GM21619 (cell line): ENCODE data around the gene SLC51B.
"Not testable (repeated sequence)": the region's sequence is repeated elsewhere in the genome, so short reads cannot be mapped to it uniquely, and the experiment has no call there.

Experiments
- ATAC-seq: cut with Tn5 transposase; IDR thresholded peaks from one replicate; pipeline ENCODE4 v1.9.1; 2021; ENCODE audit not compliant: unreplicated experiment

SLC51B gene

GRCh38 chr15:65044724-65045481 is at the start of gene SLC51B:
SLC51B (plus strand) TSS chr15:65045387; CDS start chr15:65050005, 4,618 bp downstream.
- ATAC-seq = no peak

- ATAC-seq = no peak
These were observed 48.1 kb upstream of the SLC51B start for GRCh38 chr15:64997066-64997465.

DNA sequence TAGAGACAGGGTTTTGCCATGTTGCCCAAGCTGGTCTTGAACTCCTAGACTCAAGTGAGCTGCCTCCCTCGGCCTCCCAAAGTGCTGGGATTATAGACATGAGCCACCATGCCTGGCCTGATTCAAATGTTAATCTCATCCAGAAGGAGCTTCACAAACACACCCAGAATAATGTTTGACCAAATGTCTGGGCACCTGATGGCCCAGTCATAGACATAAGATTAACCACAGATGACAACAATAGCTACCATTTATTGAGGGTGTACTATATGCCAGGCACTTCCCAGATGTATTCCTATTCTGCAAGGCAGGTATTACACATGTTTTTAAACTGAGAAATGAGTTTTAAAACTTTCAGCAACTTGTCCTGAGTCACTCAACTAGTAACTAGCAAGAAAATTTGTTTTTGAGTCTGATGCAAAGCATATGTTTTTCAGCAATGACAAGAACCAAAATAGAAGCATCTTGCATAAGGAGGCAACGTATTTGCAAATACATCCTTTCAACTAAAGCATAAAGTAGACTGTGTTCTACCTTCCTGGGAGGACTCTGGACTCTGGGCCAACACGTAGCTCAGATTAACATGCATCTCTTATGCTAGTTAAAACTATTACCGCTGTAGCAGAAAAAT is 47.3 kb upstream of the SLC51B start:
- ATAC-seq = no peak

DNA sequence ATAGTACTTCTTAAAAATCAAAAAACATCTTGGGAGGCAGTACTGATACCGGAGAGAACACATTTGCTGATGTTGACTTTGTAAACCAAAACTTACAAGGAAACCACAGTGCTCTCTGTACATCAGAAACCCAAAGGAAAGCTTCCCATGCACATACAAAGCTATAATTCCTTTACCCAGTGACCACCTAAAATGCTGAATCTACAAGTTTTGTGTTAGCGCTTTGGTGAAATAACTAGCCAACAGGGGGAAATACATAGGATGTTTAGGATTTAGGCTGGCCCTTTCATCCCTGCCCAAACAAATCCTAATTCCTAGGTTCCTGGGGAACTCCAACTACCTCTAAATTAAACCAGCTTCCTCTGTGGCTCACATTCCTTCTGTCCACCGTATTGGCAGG is 40.2 kb upstream of the SLC51B start:
- ATAC-seq = no peak

DNA sequence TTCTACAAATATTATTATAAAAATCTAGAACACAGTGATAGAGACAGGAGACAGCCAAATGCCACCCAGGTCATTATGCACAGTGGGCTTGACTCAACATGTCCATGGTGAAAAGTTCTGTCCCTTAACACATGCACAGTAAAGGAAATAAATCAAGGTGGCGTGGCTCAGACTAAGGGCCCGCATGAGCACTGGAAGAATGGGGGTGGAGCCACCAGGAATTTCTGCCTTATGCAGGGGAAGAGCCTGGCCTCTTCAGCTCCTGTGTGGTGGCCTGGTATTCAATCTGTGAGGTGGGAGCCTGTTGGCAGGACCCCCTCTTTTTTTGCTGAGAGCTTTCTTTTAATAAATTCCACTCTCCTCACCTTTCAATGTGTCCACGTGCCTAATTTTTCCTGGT is 38.3 kb upstream of the SLC51B start:
- no peak for ATAC-seq

- ATAC-seq = no peak
These were observed 36.2 kb upstream of the SLC51B start for GRCh38 chr15:65008983-65009382.

DNA sequence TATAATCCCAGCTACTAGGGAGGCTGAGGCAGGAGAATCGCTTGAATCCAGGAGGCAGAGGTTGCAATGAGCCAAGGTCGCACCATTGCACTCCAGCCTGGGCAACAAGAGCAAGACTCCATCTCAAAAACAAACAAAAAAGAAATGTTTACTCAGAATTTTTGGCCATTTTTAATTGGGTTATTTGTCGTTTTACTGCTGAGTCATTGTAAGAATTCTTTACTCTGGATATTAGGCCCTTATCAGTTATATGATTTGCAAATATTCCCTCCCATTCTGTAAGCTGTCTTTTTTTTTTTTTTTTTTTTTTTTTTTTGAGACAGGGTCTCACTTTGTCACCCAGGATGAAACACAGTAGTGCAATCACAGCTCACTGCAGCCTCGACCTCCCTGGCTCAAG is 34.0 kb upstream of the SLC51B start:
- not testable (repeated sequence) for ATAC-seq

- no peak for ATAC-seq
These were observed 24.8 kb upstream of the SLC51B start for GRCh38 chr15:65020419-65020818.

DNA sequence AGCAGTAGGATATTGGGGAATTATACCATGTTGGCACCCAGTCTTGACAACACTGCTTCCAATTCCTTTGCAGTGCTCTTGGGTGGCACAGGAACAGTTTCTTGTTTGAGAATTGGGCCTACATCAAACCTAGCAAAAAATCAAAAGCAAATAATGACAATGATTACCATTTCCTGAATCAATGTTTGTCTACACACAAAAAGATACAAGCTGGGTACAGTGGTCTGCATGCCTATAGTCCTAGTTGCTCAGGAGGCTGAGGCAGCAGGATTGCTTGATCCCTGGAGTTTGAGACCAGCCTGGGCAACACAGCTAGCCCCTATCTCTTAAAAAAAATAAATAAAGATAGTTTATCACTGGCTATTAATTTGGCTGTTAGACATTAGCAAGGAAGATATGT is 23.7 kb upstream of the SLC51B start:
- no peak for ATAC-seq

DNA sequence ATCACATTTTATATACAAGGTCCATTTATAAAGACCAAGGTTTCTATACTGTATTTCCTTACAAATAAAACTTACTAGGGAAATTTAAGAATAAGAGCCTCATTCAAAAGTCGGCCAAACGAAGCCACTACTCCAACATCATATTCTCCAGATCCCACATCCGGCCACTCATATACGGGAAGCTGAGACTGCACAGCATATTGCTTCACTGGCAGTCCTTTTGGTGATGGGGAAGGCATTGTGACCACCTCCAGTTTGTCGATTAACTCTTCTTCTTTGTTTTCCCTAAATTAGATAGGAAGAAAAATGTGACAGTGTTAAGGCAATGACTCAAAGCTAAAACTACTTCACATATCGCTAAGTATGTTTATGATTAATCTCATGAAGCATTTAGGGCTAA is 18.4 kb upstream of the SLC51B start:
- ATAC-seq = no peak

- no peak for ATAC-seq
These were observed 17.6 kb upstream of the SLC51B start for GRCh38 chr15:65027593-65027992.

GRCh38 chr15:65028338-65028737 is 16.8 kb upstream of the SLC51B start:
- no peak for ATAC-seq

DNA sequence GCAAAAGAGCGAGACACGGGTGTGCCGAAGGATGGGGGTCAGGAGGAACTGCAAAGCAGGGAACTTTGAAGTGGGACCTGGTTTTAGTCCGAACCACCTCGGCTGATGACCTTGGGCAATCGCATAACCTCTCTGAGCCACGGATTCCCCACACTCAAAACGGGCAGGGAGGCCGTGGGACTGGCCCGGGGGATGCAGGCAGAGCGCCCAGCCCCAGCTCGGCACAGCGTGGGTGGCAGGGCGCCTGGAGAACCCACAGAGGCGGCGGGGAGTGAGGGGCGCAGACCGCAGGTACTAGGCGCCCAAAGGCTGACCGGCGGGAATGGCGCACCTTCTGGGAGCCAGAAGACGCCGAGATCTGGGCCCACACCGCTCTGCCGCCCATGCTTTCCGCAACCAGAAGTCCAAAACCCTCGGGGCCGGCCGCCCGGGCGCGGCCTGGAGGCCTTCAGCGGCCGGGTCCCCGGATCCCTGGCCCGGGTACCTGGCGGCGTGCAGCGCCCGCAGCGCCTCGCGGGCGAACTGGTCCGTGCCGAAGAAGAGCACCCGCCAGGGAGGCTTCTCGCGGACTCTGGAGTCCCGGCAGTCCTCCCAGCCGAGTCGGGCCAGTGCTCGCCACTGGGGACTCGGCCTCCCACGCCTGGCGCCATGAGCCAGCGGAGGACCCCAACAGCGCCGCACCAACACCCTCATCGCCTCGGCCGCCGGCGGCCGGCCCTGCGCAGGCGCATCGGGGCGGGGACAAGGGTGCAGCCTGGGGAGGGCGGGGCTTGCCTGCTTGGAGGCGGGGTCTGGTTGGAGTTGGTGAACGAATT is 16.1 kb upstream of the SLC51B start, which contains the start of gene MTFMT:
MTFMT (minus strand) TSS at position 719 of the 815 bp plus-strand sequence; CDS start at position 693, 26 bp downstream.
- peak; percentile 75 for ATAC-seq

DNA sequence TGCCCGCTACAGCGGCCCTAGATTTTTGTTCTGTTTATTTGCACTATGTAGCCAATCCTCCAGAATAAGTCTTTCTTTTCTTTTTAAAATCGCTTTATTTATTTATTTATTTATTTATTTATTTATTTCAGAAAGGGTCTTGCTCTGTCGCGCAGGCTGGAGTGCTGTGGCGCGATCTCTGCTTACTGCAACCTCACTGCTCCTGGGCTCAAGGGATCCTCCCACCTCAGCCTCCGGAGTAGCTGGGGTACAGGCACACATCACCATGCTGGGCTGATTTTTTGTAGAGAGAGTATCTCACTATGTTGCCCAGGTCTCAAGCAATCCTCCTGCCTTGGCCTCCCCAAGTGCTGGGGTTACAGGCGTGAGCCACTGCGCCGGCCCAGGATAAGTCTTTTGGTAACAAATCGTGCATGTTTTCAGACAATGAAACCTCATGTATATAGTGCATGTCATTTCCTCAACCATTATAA is 15.4 kb upstream of the SLC51B start:
- ATAC-seq = no peak

GRCh38 chr15:65032801-65033537 is 12.2 kb upstream of the SLC51B start:
- ATAC-seq = no peak

DNA sequence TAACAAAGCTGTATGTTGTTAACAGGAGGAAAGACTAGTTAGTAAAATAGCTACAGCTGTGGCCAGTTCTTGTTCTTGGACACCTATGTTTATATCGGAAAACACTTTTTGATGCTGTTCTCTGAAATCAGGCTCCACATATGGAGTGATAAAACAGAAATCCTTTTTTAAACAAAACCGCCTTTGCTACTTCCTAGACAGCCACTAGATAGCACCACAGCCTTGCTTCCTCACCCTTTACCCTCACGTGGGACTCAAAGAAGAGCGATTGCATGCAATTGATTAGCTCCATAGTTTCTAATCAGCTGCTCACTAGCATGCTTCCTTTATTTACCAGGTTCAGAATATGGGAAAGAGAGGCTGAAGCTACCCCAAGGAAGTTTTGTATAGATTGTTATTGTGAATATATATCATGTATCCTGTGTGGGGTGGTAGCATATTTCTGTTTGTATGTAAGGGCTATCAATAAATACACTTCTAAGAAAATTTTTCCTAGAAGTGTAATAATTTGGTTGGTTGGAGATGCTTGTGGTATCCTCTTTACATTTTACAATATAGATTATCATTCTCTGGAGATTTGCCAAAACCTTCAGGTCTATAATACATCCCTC is 11.4 kb upstream of the SLC51B start:
- no peak for ATAC-seq

DNA sequence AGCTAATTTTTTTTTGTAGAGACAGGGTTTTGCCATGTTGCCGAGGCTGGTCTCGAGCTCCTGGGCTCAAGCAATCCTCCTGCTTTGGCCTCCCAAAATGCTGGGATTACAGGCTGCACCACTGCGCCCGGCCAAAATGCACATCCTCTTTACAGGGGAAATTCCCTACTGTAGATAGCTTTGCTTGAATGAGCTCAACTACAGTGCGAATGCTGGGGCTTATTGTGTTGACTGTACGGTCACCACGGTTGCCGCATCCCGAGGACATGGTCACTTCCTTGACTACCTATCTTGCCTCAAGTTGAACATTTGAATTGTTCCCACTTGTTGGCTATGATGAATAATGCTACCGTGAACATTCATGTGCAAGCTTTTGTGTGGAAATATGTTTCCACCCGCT is 10.5 kb upstream of the SLC51B start:
- no peak for ATAC-seq

- no peak for ATAC-seq
These were observed 7.9 kb upstream of the SLC51B start for GRCh38 chr15:65037309-65037708.

- ATAC-seq = no peak
These were observed 6.8 kb upstream of the SLC51B start for GRCh38 chr15:65038428-65038827.

- ATAC-seq = no peak
These were observed 6.4 kb upstream of the SLC51B start for GRCh38 chr15:65038836-65039235.
